PFSK-1 (cell line): ENCODE results near the gene RPL38.

Source experiments
- FOXP2 ChIP-seq: optimal IDR thresholded peaks from 2 replicates; pipeline ENCODE3; 2011; ENCODE audit warnings: borderline replicate concordance, control low read depth, inconsistent platforms; ENCODE audit not compliant: insufficient read depth; ENCODE audit errors: extremely low read length, extremely low read depth
- POLR2AphosphoS5 ChIP-seq: IDR thresholded peaks from 2 replicates; pipeline ENCODE4 v1.6.1; 2012; ENCODE audit warnings: low read depth, mild to moderate bottlenecking, control low read depth, low read length, moderate library complexity
- REST ChIP-seq, 2 experiments: IDR thresholded peaks; 2 replicates each; pipeline versions ENCODE4 v1.6.1 to v1.8.0; 2011 to 2012; ENCODE audit warnings: low read depth in 2 of 2, low read length in 2 of 2, control low read depth in 1 of 2, inconsistent platforms in 1 of 2, mild to moderate bottlenecking in 1 of 2, moderate library complexity in 1 of 2; ENCODE audit not compliant: insufficient read depth in 1 of 2
- SIN3A ChIP-seq: IDR thresholded peaks from 2 replicates; pipeline ENCODE4 v1.6.1; 2012; ENCODE audit warnings: mild to moderate bottlenecking, low read length, moderate library complexity, borderline replicate concordance; ENCODE audit not compliant: insufficient read depth
- TAF1 ChIP-seq: IDR thresholded peaks from 2 replicates; pipeline ENCODE4 v1.6.1; 2012; ENCODE audit warnings: low read length, control low read depth, borderline replicate concordance; ENCODE audit not compliant: insufficient read depth

RPL38 gene

GRCh38 chr17:74240618-74241205 is 37.2 kb downstream of the RPL38 start:
- TF ChIP-seq SIN3A, result no peak
- TF ChIP-seq POLR2AphosphoS5, result no peak
- no peak for TF ChIP-seq FOXP2

DNA sequence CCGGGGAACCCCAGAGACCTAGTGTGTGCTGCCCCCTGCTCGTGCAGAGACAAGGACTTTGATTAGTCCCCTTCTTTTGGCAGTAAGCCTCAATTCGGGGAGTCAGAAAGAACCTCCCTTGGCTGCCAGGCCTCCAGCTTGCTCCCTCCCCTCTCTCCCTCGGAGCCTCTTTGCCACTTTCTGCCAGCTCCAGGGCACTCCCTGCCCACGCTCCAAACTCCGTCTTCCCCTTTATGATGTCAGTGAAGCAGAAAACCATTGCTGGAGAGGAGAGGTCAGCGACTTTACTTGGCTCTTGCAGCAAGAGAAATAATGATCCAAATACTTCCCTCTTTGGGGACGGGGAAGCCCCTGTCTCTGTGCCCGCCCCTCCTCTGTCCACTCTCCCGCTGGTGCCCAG is 38.0 kb downstream of the RPL38 start:
- TF ChIP-seq REST (IDR thresholded peaks at IDR 0.05; ENCODE audit: insufficient read depth in 1 of 2, low read depth in 2 of 2, low read length in 2 of 2), result no peak

GRCh38 chr17:74241847-74242246 is 38.4 kb downstream of the RPL38 start:
- TF ChIP-seq REST (IDR thresholded peaks at IDR 0.05; ENCODE audit: insufficient read depth in 1 of 2, low read depth in 2 of 2, low read length in 2 of 2) (no peak), FOXP2 (no peak), TAF1 (no peak), SIN3A (no peak), POLR2AphosphoS5 (no peak)

GRCh38 chr17:74243013-74243755 is 39.7 kb downstream of the RPL38 start:
- TF ChIP-seq SIN3A (no peak), POLR2AphosphoS5 (no peak), REST (IDR thresholded peaks at IDR 0.05; ENCODE audit: insufficient read depth in 1 of 2, low read depth in 2 of 2, low read length in 2 of 2) (no peak), TAF1 (no peak)

DNA sequence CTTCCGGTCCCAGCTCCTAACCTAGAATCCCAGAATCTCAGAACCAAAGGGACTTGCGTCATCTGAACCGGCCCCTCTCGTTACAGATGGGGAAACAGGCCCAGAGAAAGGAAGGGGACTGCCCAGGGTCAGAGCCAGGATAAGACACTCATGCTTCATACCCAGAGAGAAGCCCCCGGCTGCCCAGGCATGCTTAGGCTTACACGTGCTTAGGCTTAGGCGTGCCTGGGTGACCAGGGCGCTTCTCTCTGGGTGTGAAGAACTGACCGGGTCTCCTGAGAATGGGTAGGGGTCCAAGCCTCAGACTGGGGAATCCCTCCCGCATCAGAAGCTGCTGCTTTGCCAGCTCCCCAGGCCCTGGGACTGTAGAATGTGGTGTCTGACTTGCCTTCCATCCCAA is 40.6 kb downstream of the RPL38 start:
- TF ChIP-seq FOXP2, result no peak
- TF ChIP-seq REST (IDR thresholded peaks at IDR 0.05; ENCODE audit: insufficient read depth in 1 of 2, low read depth in 2 of 2, low read length in 2 of 2), result no peak
